NCI-H510A treated with DMSO at 0.1 percent for 48 hours (cell line): ENCODE measurements around the gene ALG14.
A peak's percentile ranks its signal among the peaks of the same experiment; 100 is the strongest.
"Not testable (repeated sequence)": the region's sequence is repeated elsewhere in the genome, so short reads cannot be mapped to it uniquely, and the experiment has no call there.

Experiments
- DNase-seq: peaks from one replicate; lab custom pipeline; 2025; lab: John Stamatoyannopoulos, UW

ALG14 gene

GRCh38 chr1:95041491-95042165 lies 31.1 kb downstream of the ALG14 start:
- peak; percentile 47 for DNase-seq

- no peak for DNase-seq
Observed at GRCh38 chr1:95040032-95040525, 32.7 kb downstream of the ALG14 start.

GRCh38 chr1:95039360-95040031 lies 33.3 kb downstream of the ALG14 start:
- no peak for DNase-seq

GRCh38 chr1:95035536-95035935 lies 37.2 kb downstream of the ALG14 start:
- no peak for DNase-seq

GRCh38 chr1:95034506-95034905 lies 38.2 kb downstream of the ALG14 start:
- no peak for DNase-seq

GRCh38 chr1:95033843-95034242 lies 38.9 kb downstream of the ALG14 start:
- no peak for DNase-seq

- DNase-seq: no peak
Observed at GRCh38 chr1:95029532-95029931, 43.2 kb downstream of the ALG14 start.

GRCh38 chr1:95028954-95029353 lies 43.8 kb downstream of the ALG14 start:
- DNase-seq: no peak

GRCh38 chr1:95027046-95027445 lies 45.7 kb downstream of the ALG14 start:
- DNase-seq: no peak

GRCh38 chr1:95023399-95024043 lies 49.2 kb downstream of the ALG14 start:
- DNase-seq: no peak

- no peak for DNase-seq
Observed at GRCh38 chr1:95022644-95022926, 50.2 kb downstream of the ALG14 start.

GRCh38 chr1:95021805-95022643 lies 50.7 kb downstream of the ALG14 start:
- no peak for DNase-seq

GRCh38 chr1:95021119-95021518 lies 51.6 kb downstream of the ALG14 start:
- DNase-seq: no peak

GRCh38 chr1:95019466-95019865 lies 53.3 kb downstream of the ALG14 start:
- DNase-seq: not testable (repeated sequence)

- no peak for DNase-seq
Observed at GRCh38 chr1:95018602-95019369, 54.0 kb downstream of the ALG14 start.

- DNase-seq: peak; percentile 21
Observed at GRCh38 chr1:95017775-95018174, 55.0 kb downstream of the ALG14 start.

- no peak for DNase-seq
Observed at GRCh38 chr1:95015076-95015475, 57.7 kb downstream of the ALG14 start.

- DNase-seq: no peak
Observed at GRCh38 chr1:95013950-95014574, 58.7 kb downstream of the ALG14 start.

- DNase-seq: no peak
Observed at GRCh38 chr1:95012389-95012788, 60.4 kb downstream of the ALG14 start.

- DNase-seq: no peak
Observed at GRCh38 chr1:95010158-95010557, 62.6 kb downstream of the ALG14 start.

- peak; percentile 30 for DNase-seq
Observed at GRCh38 chr1:95007687-95008086, 65.1 kb downstream of the ALG14 start.
